Breast epithelium (tissue), 3 donors: ENCODE results near the gene GSTO1.

ENCODE experiments used
- POLR2A ChIP-seq: fragments of 450-650 bp; IDR thresholded peaks from one replicate; pipeline ENCODE4 v1.6.1; 2016; ENCODE audit warnings: antibody characterized with exemption, mild to moderate bottlenecking, moderate library complexity
- POLR2AphosphoS5 ChIP-seq, 3 donors: sonication (generic); formaldehyde crosslinking; IDR thresholded peaks; one replicate each; pipeline ENCODE4 v1.6.1; 2017; ENCODE audit warnings: antibody characterized with exemption in 3 of 3
- TF ChIP-seq, protein P1 (sequence below), 3 donors: fragments of 450-650 bp; IDR thresholded peaks; one replicate each; pipeline ENCODE4 v1.5.1; 2016 to 2017; ENCODE audit warnings: antibody characterized with exemption in 3 of 3, mild to moderate bottlenecking in 3 of 3, moderate library complexity in 3 of 3

GRCh38 chr10:104315486-104315921, 60.8 kb downstream of the GSTO1 start:
- TF ChIP-seq, protein P1, sequence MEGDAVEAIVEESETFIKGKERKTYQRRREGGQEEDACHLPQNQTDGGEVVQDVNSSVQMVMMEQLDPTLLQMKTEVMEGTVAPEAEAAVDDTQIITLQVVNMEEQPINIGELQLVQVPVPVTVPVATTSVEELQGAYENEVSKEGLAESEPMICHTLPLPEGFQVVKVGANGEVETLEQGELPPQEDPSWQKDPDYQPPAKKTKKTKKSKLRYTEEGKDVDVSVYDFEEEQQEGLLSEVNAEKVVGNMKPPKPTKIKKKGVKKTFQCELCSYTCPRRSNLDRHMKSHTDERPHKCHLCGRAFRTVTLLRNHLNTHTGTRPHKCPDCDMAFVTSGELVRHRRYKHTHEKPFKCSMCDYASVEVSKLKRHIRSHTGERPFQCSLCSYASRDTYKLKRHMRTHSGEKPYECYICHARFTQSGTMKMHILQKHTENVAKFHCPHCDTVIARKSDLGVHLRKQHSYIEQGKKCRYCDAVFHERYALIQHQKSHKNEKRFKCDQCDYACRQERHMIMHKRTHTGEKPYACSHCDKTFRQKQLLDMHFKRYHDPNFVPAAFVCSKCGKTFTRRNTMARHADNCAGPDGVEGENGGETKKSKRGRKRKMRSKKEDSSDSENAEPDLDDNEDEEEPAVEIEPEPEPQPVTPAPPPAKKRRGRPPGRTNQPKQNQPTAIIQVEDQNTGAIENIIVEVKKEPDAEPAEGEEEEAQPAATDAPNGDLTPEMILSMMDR (IDR thresholded peaks at IDR 0.05), result no peak
- TF ChIP-seq POLR2A (no peak), POLR2AphosphoS5 (IDR thresholded peaks at IDR 0.05) (no peak)
